GM12892 (cell line): ENCODE results near the gene GAD2. TPM values are rescaled to one million over a fixed set of nuclear protein-coding genes. Genes with fewer than 3 reads are reported as not detected.

ENCODE experiments used
- DNase-seq: peaks from one replicate; pipeline ENCODE4 v3.0.0; 2011; ENCODE audit not compliant: insufficient read length
- FAIRE-seq: peaks from 2 replicates; lab custom pipeline; 2011; peaks lifted over from hg19 to GRCh38; lab: Jason Lieb, UNC
- POLR2A ChIP-seq: IDR thresholded peaks from 2 replicates; pipeline ENCODE4 v1.6.1; 2011; ENCODE audit warnings: low read depth, low read length, control low read depth
- POLR2AphosphoS5 ChIP-seq: IDR thresholded peaks from 2 replicates; pipeline ENCODE4 v1.6.1; 2011; ENCODE audit warnings: low read depth, low read length, control low read depth
- TAF1 ChIP-seq: IDR thresholded peaks from 2 replicates; pipeline ENCODE4 v1.6.1; 2011; ENCODE audit warnings: low read depth, mild to moderate bottlenecking, control low read depth, low read length, borderline replicate concordance
- polyA plus RNA-seq: library from polyadenylated mRNA; unstranded; fragments of >200 nt; gene quantifications from one replicate; pipeline ENCODE4 v1.2.1, GENCODE V29; 2012; ENCODE audit warnings: missing spikeins, inconsistent platforms; ENCODE audit not compliant: missing spikeins

Gene GAD2
- not detected for polyA plus RNA-seq

GRCh38 chr10:26216585-26217395 lies at the start of gene GAD2:
GAD2 (plus strand) TSS chr10:26216774; CDS start chr10:26216810, 36 bp downstream.
- no peak for DNase-seq
- TF ChIP-seq POLR2AphosphoS5 (no peak), POLR2A (no peak), TAF1 (no peak)
- FAIRE-seq = no peak

- TF ChIP-seq POLR2AphosphoS5 (no peak), TAF1 (no peak), POLR2A (no peak)
- DNase-seq (no peak), FAIRE-seq (no peak)
These were observed 47.1 kb upstream of the GAD2 start for GRCh38 chr10:26169466-26169865.

- no peak for DNase-seq
- no peak for FAIRE-seq
- no peak for TF ChIP-seq TAF1
- TF ChIP-seq POLR2A = no peak
- no peak for TF ChIP-seq POLR2AphosphoS5
These were observed 44.4 kb upstream of the GAD2 start for GRCh38 chr10:26172131-26172530.

GRCh38 chr10:26173837-26174236 lies 42.7 kb upstream of the GAD2 start:
- no peak for DNase-seq
- TF ChIP-seq POLR2A (no peak), POLR2AphosphoS5 (no peak), TAF1 (no peak)
- FAIRE-seq = no peak

- DNase-seq (no peak), FAIRE-seq (no peak)
- TF ChIP-seq TAF1 = no peak
- no peak for TF ChIP-seq POLR2A
- no peak for TF ChIP-seq POLR2AphosphoS5
These were observed 39.2 kb upstream of the GAD2 start for GRCh38 chr10:26177341-26177740.

- no peak for FAIRE-seq
These were observed 22.3 kb upstream of the GAD2 start for GRCh38 chr10:26194275-26194674.

GRCh38 chr10:26197248-26197647 lies 19.3 kb upstream of the GAD2 start:
- FAIRE-seq (no peak), DNase-seq (no peak)
- TF ChIP-seq POLR2A (no peak), POLR2AphosphoS5 (no peak), TAF1 (no peak)

More at GRCh38 chr10:26194275-26194674, 22.3 kb upstream of the GAD2 start:
- TF ChIP-seq POLR2A (no peak), TAF1 (no peak), POLR2AphosphoS5 (no peak)
- DNase-seq = no peak

GRCh38 chr10:26198119-26198518 lies 18.5 kb upstream of the GAD2 start:
- no peak for TF ChIP-seq TAF1
- TF ChIP-seq POLR2A = no peak
- no peak for TF ChIP-seq POLR2AphosphoS5
- FAIRE-seq (no peak), DNase-seq (no peak)

GRCh38 chr10:26199841-26200240 lies 16.7 kb upstream of the GAD2 start:
- DNase-seq (no peak), FAIRE-seq (no peak)

GRCh38 chr10:26205223-26205622 lies 11.4 kb upstream of the GAD2 start:
- TF ChIP-seq POLR2A (no peak), TAF1 (no peak), POLR2AphosphoS5 (no peak)
- FAIRE-seq (no peak), DNase-seq (no peak)

More at GRCh38 chr10:26199841-26200240, 16.7 kb upstream of the GAD2 start:
- TF ChIP-seq POLR2AphosphoS5 (no peak), TAF1 (no peak)

- DNase-seq = no peak
- TF ChIP-seq TAF1 (no peak), POLR2A (no peak), POLR2AphosphoS5 (no peak)
- no peak for FAIRE-seq
These were observed 4.7 kb upstream of the GAD2 start for GRCh38 chr10:26211781-26212444.

GRCh38 chr10:26212511-26212910 lies 4.1 kb upstream of the GAD2 start:
- FAIRE-seq = no peak
- no peak for TF ChIP-seq POLR2AphosphoS5
- no peak for TF ChIP-seq TAF1
- TF ChIP-seq POLR2A = no peak
- DNase-seq = no peak
